Keratinocyte (primary cell): Measurements from ENCODE around the gene PLXNA2.

Source experiments
- EZH2 ChIP-seq: IDR thresholded peaks from one replicate; pipeline ENCODE4 v1.6.1; 2012; ENCODE audit warnings: inconsistent platforms, mild to moderate bottlenecking, low read length, moderate library complexity
- TF ChIP-seq, protein P1 (sequence below), 3 experiments: IDR thresholded peaks in 1 of 3; conservative IDR thresholded peaks in 1 of 3; optimal IDR thresholded peaks in 1 of 3; 2 replicates in 2 of 3; 3 replicates in 1 of 3; pipeline versions ENCODE3 to v1.5.1; 2011; ENCODE audit warnings: low read length in 3 of 3, mild to moderate bottlenecking in 3 of 3, moderate library complexity in 2 of 3, control low read depth in 1 of 3, inconsistent platforms in 1 of 3; ENCODE audit not compliant: insufficient read depth in 2 of 3; ENCODE audit errors: extremely low read depth in 1 of 3

DNA sequence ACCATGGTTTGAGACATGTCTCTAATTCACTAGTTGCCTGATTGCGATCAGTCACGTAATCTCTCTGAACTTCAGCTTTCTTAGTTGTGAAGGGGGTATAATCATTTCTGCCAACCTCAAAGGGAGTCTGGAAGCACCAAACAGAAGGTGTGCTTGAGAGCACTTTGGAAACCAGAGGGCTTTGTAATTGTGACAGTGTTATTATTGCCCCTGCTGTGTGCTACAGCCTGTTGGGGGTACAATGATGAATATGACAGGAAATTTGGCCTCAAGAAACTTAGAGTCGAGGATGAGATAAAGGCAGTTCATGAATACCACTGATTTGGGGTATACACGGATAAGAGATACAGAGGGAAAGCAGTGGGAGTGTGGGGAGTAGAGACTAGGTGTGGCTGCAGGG lies 183.1 kb downstream of the PLXNA2 start:
- TF ChIP-seq, protein P1, sequence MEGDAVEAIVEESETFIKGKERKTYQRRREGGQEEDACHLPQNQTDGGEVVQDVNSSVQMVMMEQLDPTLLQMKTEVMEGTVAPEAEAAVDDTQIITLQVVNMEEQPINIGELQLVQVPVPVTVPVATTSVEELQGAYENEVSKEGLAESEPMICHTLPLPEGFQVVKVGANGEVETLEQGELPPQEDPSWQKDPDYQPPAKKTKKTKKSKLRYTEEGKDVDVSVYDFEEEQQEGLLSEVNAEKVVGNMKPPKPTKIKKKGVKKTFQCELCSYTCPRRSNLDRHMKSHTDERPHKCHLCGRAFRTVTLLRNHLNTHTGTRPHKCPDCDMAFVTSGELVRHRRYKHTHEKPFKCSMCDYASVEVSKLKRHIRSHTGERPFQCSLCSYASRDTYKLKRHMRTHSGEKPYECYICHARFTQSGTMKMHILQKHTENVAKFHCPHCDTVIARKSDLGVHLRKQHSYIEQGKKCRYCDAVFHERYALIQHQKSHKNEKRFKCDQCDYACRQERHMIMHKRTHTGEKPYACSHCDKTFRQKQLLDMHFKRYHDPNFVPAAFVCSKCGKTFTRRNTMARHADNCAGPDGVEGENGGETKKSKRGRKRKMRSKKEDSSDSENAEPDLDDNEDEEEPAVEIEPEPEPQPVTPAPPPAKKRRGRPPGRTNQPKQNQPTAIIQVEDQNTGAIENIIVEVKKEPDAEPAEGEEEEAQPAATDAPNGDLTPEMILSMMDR (optimal IDR thresholded peaks at IDR 0.05 in 1 of 3, IDR thresholded peaks at IDR 0.05 in 1 of 3, conservative IDR thresholded peaks at IDR 0.05 in 1 of 3; ENCODE audit: extremely low read depth in 1 of 3, insufficient read depth in 2 of 3, low read length in 3 of 3): no peak
- TF ChIP-seq EZH2: no peak
